ENCODE data around the gene PDIA3.
"Not testable (repeated sequence)": the region's sequence is repeated elsewhere in the genome, so short reads cannot be mapped to it uniquely, and the experiment has no call there.

The PDIA3 gene

GRCh38 chr15:43777267-43777914, 31.2 kb downstream of the PDIA3 start:
- peak; percentile 80 for DNase-seq

- no peak for DNase-seq
These were observed 32.8 kb downstream of the PDIA3 start for GRCh38 chr15:43779016-43779415.

GRCh38 chr15:43789409-43789808, 43.2 kb downstream of the PDIA3 start:
- no peak for DNase-seq

GRCh38 chr15:43791993-43792760, 45.9 kb downstream of the PDIA3 start, which contains the start of gene SERF2:
TSS of gene SERF2 (plus strand) at chr15:43792320. CDS start at chr15:43792377, 57 bp downstream.
- peak; percentile 99 for DNase-seq

- no peak for DNase-seq
These were observed 46.7 kb downstream of the PDIA3 start for GRCh38 chr15:43792761-43793476.

- DNase-seq, result no peak
These were observed 47.4 kb downstream of the PDIA3 start for GRCh38 chr15:43793647-43794046.

GRCh38 chr15:43794269-43795037, 48.2 kb downstream of the PDIA3 start:
- no peak for DNase-seq

- DNase-seq, result no peak
These were observed 49.0 kb downstream of the PDIA3 start for GRCh38 chr15:43795197-43795596.

GRCh38 chr15:43795997-43796396, 49.8 kb downstream of the PDIA3 start:
- no peak for DNase-seq

- no peak for DNase-seq
These were observed 50.3 kb downstream of the PDIA3 start for GRCh38 chr15:43796566-43796965.

GRCh38 chr15:43799209-43799944, 53.1 kb downstream of the PDIA3 start:
- no peak for DNase-seq

GRCh38 chr15:43799945-43800285, 53.7 kb downstream of the PDIA3 start, which contains the start of gene SERINC4:
TSS of gene SERINC4 (minus strand) at chr15:43800220. CDS start at chr15:43799986, 234 bp downstream.
- DNase-seq, result no peak

GRCh38 chr15:43800286-43801141, 54.3 kb downstream of the PDIA3 start, which contains the start of gene HYPK:
TSS of gene HYPK (plus strand) at chr15:43800599. CDS start at chr15:43800623, 24 bp downstream.
- peak; percentile 90 for DNase-seq

- not testable (repeated sequence) for DNase-seq
These were observed 56.4 kb downstream of the PDIA3 start for GRCh38 chr15:43802676-43803075.

- no peak for DNase-seq
These were observed 62.3 kb downstream of the PDIA3 start for GRCh38 chr15:43808435-43808950.

GRCh38 chr15:43808960-43809678, 62.9 kb downstream of the PDIA3 start:
- DNase-seq, result no peak

- not testable (repeated sequence) for DNase-seq
These were observed 68.8 kb downstream of the PDIA3 start for GRCh38 chr15:43815064-43815463.

GRCh38 chr15:43821505-43821904, 75.3 kb downstream of the PDIA3 start:
- DNase-seq, result no peak

Measured in activated CD4-positive, alpha-beta T cell treated with anti-CD3 and anti-CD28 coated beads, Interleukin-2, amount 50 U/mL, for 1 hour (primary cell).